H1 (cell line): ENCODE data around the gene TBC1D17. TPM values are rescaled to one million over a fixed set of nuclear protein-coding genes. Genes with fewer than 3 reads are reported as not detected.

ENCODE experiments used
- CTCF ChIA-PET: fragments of 300-600 bp; sonication (Branson Sonifier 250); formaldehyde crosslinking; loops from one replicate; lab custom pipeline; 2021; ENCODE audit not compliant: partially characterized antibody; lab: Charles Lee
- POLR2A ChIA-PET: fragments of 300-600 bp; sonication (Branson Sonifier 250); formaldehyde crosslinking; loops from one replicate; lab custom pipeline; 2021; ENCODE audit warnings: inconsistent platforms; ENCODE audit not compliant: partially characterized antibody; lab: Charles Lee
- DNase-seq, 2 experiments: peaks; one replicate each; pipeline versions ENCODE4 v3.0.0 to v3.0.0-alpha.2; 2010 to 2022; ENCODE audit warnings: low spot score in 2 of 2, low read depth in 1 of 2, mixed read lengths in 1 of 2
- FAIRE-seq: peaks from 2 replicates; lab custom pipeline; 2011; peaks lifted over from hg19 to GRCh38; lab: Jason Lieb, UNC
- H2AFZ ChIP-seq: 2 replicates; pipeline ENCODE4 v1.8.1; 2012; ENCODE audit warnings: low read length, inconsistent platforms
- H2AK5ac ChIP-seq: 2 replicates; pipeline ENCODE4 v1.6.1; 2013; ENCODE audit warnings: low read depth, low read length
- H2BK120ac ChIP-seq: replicated peaks from 2 replicates; pipeline ENCODE3; 2013; ENCODE audit warnings: low read depth, low read length, inconsistent platforms
- H2BK12ac ChIP-seq: 2 replicates; pipeline ENCODE4 v1.6.1; 2013; ENCODE audit warnings: low read depth, low read length
- H2BK15ac ChIP-seq: 2 replicates; pipeline ENCODE4 v1.6.1; 2013; ENCODE audit warnings: low read length
- H2BK20ac ChIP-seq: 2 replicates; pipeline ENCODE4 v1.6.1; 2013; ENCODE audit warnings: low read length
- H2BK5ac ChIP-seq: 2 replicates; pipeline ENCODE4 v1.6.1; 2013; ENCODE audit warnings: low read depth, low read length
- H3K14ac ChIP-seq: 2 replicates; pipeline ENCODE4 v1.6.1; 2013; ENCODE audit warnings: inconsistent platforms; ENCODE audit not compliant: insufficient read length
- H3K18ac ChIP-seq: 2 replicates; pipeline ENCODE4 v1.6.1; 2013; ENCODE audit warnings: low read length; ENCODE audit errors: extremely low read depth
- H3K23ac ChIP-seq: 2 replicates; pipeline ENCODE4 v1.6.1; 2013; ENCODE audit warnings: inconsistent platforms; ENCODE audit not compliant: insufficient read length
- H3K23me2 ChIP-seq: 2 replicates; pipeline ENCODE4 v1.6.1; 2013; ENCODE audit warnings: low read depth, low read length
- H3K27ac ChIP-seq: 2 replicates; pipeline ENCODE4 v1.6.1; 2011; ENCODE audit warnings: low read depth, low read length, inconsistent platforms
- H3K27me3 ChIP-seq, 4 experiments: replicated peaks in 1 of 4; 1 replicate in 1 of 4; 2 replicates in 3 of 4; pipeline versions ENCODE4 v1.6.1 to v1.8.1; 2011 to 2013; ENCODE audit warnings: low read length in 3 of 4, mild to moderate bottlenecking in 3 of 4, inconsistent platforms in 2 of 4, mixed read lengths in 2 of 4, moderate library complexity in 1 of 4; ENCODE audit not compliant: control insufficient read depth in 3 of 4, insufficient read depth in 3 of 4; ENCODE audit errors: extremely low read depth in 1 of 4
- H3K36me3 ChIP-seq, 4 experiments: 2 replicates each; pipeline versions ENCODE4 v1.6.1 to v1.8.1; 2011 to 2013; ENCODE audit warnings: mild to moderate bottlenecking in 4 of 4, low read length in 3 of 4, moderate library complexity in 2 of 4, control low read depth in 1 of 4, inconsistent platforms in 1 of 4; ENCODE audit not compliant: insufficient read depth in 4 of 4, control insufficient read depth in 2 of 4
- H3K4ac ChIP-seq: replicated peaks from 2 replicates; pipeline ENCODE3; 2013; ENCODE audit warnings: low read length, low read depth, mixed read lengths, inconsistent platforms; ENCODE audit not compliant: insufficient read length
- H3K4me1 ChIP-seq, 4 experiments: replicated peaks in 1 of 4; 1 replicate in 1 of 4; 2 replicates in 3 of 4; pipeline versions ENCODE4 v1.6.1 to v1.8.1; 2011 to 2013; ENCODE audit warnings: low read length in 3 of 4, inconsistent platforms in 2 of 4, mixed read lengths in 1 of 4; ENCODE audit not compliant: insufficient read depth in 4 of 4, control insufficient read depth in 3 of 4
- H3K4me2 ChIP-seq, 2 experiments: 2 replicates each; pipeline versions ENCODE4 v1.6.1 to v1.8.1; 2011 to 2013; ENCODE audit warnings: low read depth in 2 of 2, low read length in 2 of 2, control low read depth in 1 of 2, inconsistent platforms in 1 of 2, mild to moderate bottlenecking in 1 of 2; ENCODE audit not compliant: insufficient read depth in 1 of 2
- H3K4me3 ChIP-seq, 4 experiments: fragments of 200-600, 300-600 bp in 1 of 4; sonication (generic), shearing (Covaris generic), sonication (Bioruptor Twin) in 1 of 4; 2 replicates each; pipeline versions ENCODE4 v1.5.1 to v1.8.1; 2011 to 2016; ENCODE audit warnings: low read length in 4 of 4, low read depth in 3 of 4, control low read depth in 2 of 4, inconsistent platforms in 2 of 4, mild to moderate bottlenecking in 2 of 4, mixed read lengths in 1 of 4, moderate library complexity in 1 of 4; ENCODE audit not compliant: insufficient read depth in 2 of 4; ENCODE audit errors: extremely low read depth in 1 of 4
- H3K56ac ChIP-seq: replicated peaks from 2 replicates; pipeline ENCODE3; 2013; ENCODE audit warnings: low read depth, mild to moderate bottlenecking, mixed read lengths, low read length, inconsistent platforms; ENCODE audit not compliant: insufficient read length
- H3K79me1 ChIP-seq: 2 replicates; pipeline ENCODE4 v1.6.1; 2013; ENCODE audit warnings: low read depth, low read length, control low read depth
- H3K79me2 ChIP-seq, 2 experiments: 2 replicates each; pipeline versions ENCODE4 v1.6.1 to v1.8.1; 2012 to 2013; ENCODE audit warnings: low read length in 2 of 2, mild to moderate bottlenecking in 2 of 2, inconsistent platforms in 1 of 2; ENCODE audit not compliant: insufficient read depth in 2 of 2, control insufficient read depth in 1 of 2
- H3K9ac ChIP-seq, 4 experiments: replicated peaks in 1 of 4; 1 replicate in 1 of 4; 2 replicates in 3 of 4; pipeline versions ENCODE4 v1.6.1 to v1.8.1; 2011 to 2013; ENCODE audit warnings: low read depth in 3 of 4, low read length in 3 of 4, control low read depth in 2 of 4, mild to moderate bottlenecking in 2 of 4, moderate library complexity in 2 of 4, inconsistent platforms in 1 of 4; ENCODE audit errors: extremely low read depth in 1 of 4
- H3K9me3 ChIP-seq, 2 experiments: 2 replicates each; pipeline versions ENCODE4 v1.6.1 to v1.8.1; 2012 to 2013; ENCODE audit warnings: mild to moderate bottlenecking in 2 of 2, moderate library complexity in 2 of 2, control low read depth in 1 of 2, inconsistent platforms in 1 of 2, low read depth in 1 of 2, low read length in 1 of 2, mixed read lengths in 1 of 2; ENCODE audit not compliant: insufficient read depth in 2 of 2
- H4K20me1 ChIP-seq, 2 experiments: replicated peaks in 1 of 2; 2 replicates each; pipeline versions ENCODE3 to v1.8.1; 2011 to 2013; ENCODE audit warnings: inconsistent platforms in 2 of 2, low read length in 2 of 2, mild to moderate bottlenecking in 1 of 2; ENCODE audit not compliant: insufficient read depth in 2 of 2, control insufficient read depth in 1 of 2
- H4K5ac ChIP-seq: 2 replicates; pipeline ENCODE4 v1.6.1; 2013; ENCODE audit warnings: low read length, low read depth, mixed read lengths, inconsistent platforms; ENCODE audit not compliant: insufficient read length
- H4K8ac ChIP-seq: 2 replicates; pipeline ENCODE4 v1.8.0; 2013; ENCODE audit warnings: mild to moderate bottlenecking, moderate library complexity, low read length, inconsistent platforms; ENCODE audit not compliant: insufficient read depth; ENCODE audit errors: extremely low read depth
- H4K91ac ChIP-seq: replicated peaks from 2 replicates; pipeline ENCODE3; 2013; ENCODE audit warnings: low read length, mixed read lengths, inconsistent platforms; ENCODE audit not compliant: insufficient read length
- ASH2L ChIP-seq: fragments of 200-600, 300-600 bp; sonication (generic); IDR thresholded peaks from one replicate; pipeline ENCODE4 v1.7.1; 2017; ENCODE audit warnings: low read length
- POLR2A ChIP-seq, 2 experiments: IDR thresholded peaks; 1 replicate in 1 of 2; 2 replicates in 1 of 2; pipeline ENCODE4 v1.6.1; 2011; ENCODE audit warnings: low read depth in 2 of 2, low read length in 2 of 2, mild to moderate bottlenecking in 2 of 2; ENCODE audit errors: control extremely low read depth in 1 of 2
- WGBS, 2 experiments: shearing (Covaris generic) in 1 of 2; methylation state at CpG; one replicate each; pipeline versions ENCODE4 v1.1.6 to v1.1.7; 2013 to 2015; ENCODE audit warnings: low lambda C conversion rate in 2 of 2, mixed read lengths in 2 of 2, inconsistent platforms in 1 of 2, low coverage in 1 of 2, missing lambda C conversion rate in 1 of 2; ENCODE audit not compliant: insufficient replicate concordance in 2 of 2, insufficient coverage in 1 of 2, insufficient read length in 1 of 2; ENCODE audit errors: extremely low coverage in 1 of 2, missing lambda C conversion rate in 1 of 2; 5-methylcytosine and 5-hydroxymethylcytosine counted together
- polyA plus RNA-seq, 7 experiments: library from polyadenylated mRNA; depleted of rRNA in 3 of 7; stranded (reverse) in 5 of 7; unstranded in 2 of 7; fragments of >200 nt in 5 of 7; fragments of 200-250 nt in 2 of 7; gene quantifications; 1 replicate in 5 of 7; 2 replicates in 1 of 7; 4 replicates in 1 of 7; pipeline versions ENCODE4 v1.2.1 to v1.2.3, GENCODE V29; 2011 to 2013; ENCODE audit warnings: missing spikeins in 2 of 7, mixed read lengths in 2 of 7
- total RNA-seq: library from RNA; stranded (reverse); fragmentation: NEBNext Ultra II Directional; extraction: Animal tissue kit (Norgen Biotek cat#: 25700); gene quantifications from 2 replicates; pipeline ENCODE4 v1.2.1, GENCODE V29; 2021

Gene TBC1D17
- total and polyA plus RNA-seq, 2 of the 8 experiments (the other 6 are each of a cell fraction or from before 2014, with no cell fraction given): 30.3 to 44.9 TPM

GRCh38 chr19:49873129-49873521, 4.4 kb upstream of the TBC1D17 start:
- DNase-seq (no peak), FAIRE-seq (no peak)
- H2AFZ ChIP-seq: no peak overlapping the region
- no peaks in the 10 kb centered on the region; a peak in 1 of 8 replicates for H3K36me3 ChIP-seq
- 96% methylated on average over 6 of the region's 29 CpGs; no CpG with 5 or more reads in 1 of the 2 experiments for WGBS, 2 experiments
- H4K91ac ChIP-seq: no peak overlapping the region
- no peaks in the 10 kb centered on the region for H4K20me1 ChIP-seq
- no peak overlapping the region for H2BK20ac ChIP-seq
- no peak overlapping the region for H2BK15ac ChIP-seq
- no peak overlapping the region for H4K5ac ChIP-seq
- peaks cover 0 to 8% (median 6%) of the 10 kb centered on the region in 4 experiments; a peak in 5 of 7 replicates for H3K4me1 ChIP-seq
- H3K56ac ChIP-seq: no peak overlapping the region
- no peak overlapping the region for H3K18ac ChIP-seq
- ChIA-PET CTCF (no interaction called here), POLR2A (interaction anchor here (1.0 to 1.5 kb wide), 3 partner anchors 10 to 18 kb away, joined by 3 to 6 read pairs (median 4); no protein-coding TSS in a partner anchor)
- H3K9me3 ChIP-seq: no peaks in the 10 kb centered on the region
- H3K9ac ChIP-seq: no peak overlapping the region
- no peak overlapping the region for H2BK12ac ChIP-seq
- no peak overlapping the region for H3K4me3 ChIP-seq
- no peak overlapping the region for H4K8ac ChIP-seq
- H2BK5ac ChIP-seq: no peak overlapping the region
- peaks cover 0 to 18% of the 10 kb centered on the region in 2 experiments; a peak in 2 of 4 replicates for H3K79me2 ChIP-seq
- H3K23ac ChIP-seq: no peak overlapping the region
- peaks cover 17% of the 10 kb centered on the region for H3K23me2 ChIP-seq
- peaks cover 12% of the 10 kb centered on the region for H3K79me1 ChIP-seq
- H2BK120ac ChIP-seq: no peak overlapping the region
- TF ChIP-seq POLR2A (IDR thresholded peaks at IDR 0.05; ENCODE audit: control extremely low read depth in 1 of 2, low read depth in 2 of 2, low read length in 2 of 2) (peak in 1 of 2 experiments; percentile 11; a peak in 1 of 3 replicates), ASH2L (no peak)
- no peak overlapping the region for H3K14ac ChIP-seq
- no peak overlapping the region for H3K4ac ChIP-seq
- H2AK5ac ChIP-seq: no peak overlapping the region
- H3K4me2 ChIP-seq: no peak overlapping the region
- H3K27me3 ChIP-seq: no peaks in the 10 kb centered on the region
- no peak overlapping the region for H3K27ac ChIP-seq
